HCT116 (cell line): ENCODE data around the gene CHST9. TPM values are rescaled to one million over a fixed set of nuclear protein-coding genes. Genes with fewer than 3 reads are reported as not detected.

Experiments used
- ATAC-seq: fragments of 200-7000 bp; cut with Tn5 transposase; 2 replicates; pipeline ENCODE4 v1.9.1; 2020; ENCODE audit warnings: mild to moderate bottlenecking, moderate library complexity
- BruUV-seq: library from RNA; stranded (reverse); fragments of 400-500 nt; replicated peaks from 2 replicates; lab custom pipeline; 2021; lab: Mats Ljungman, UMichigan
- CTCF ChIA-PET: fragments of 300-600 bp; sonication (Branson Sonifier 250); formaldehyde crosslinking; loops from one replicate; lab custom pipeline; 2021; ENCODE audit warnings: antibody characterized with exemption; lab: Charles Lee
- POLR2A ChIA-PET: fragments of 300-600, 350-600 bp; sonication (Branson Sonifier 250); formaldehyde crosslinking; loops from one replicate; lab custom pipeline; 2021; ENCODE audit warnings: antibody characterized with exemption; lab: Charles Lee
- RAD21 ChIA-PET, 2 experiments: fragments of 300-600 bp; sonication (Branson Sonifier 250); formaldehyde crosslinking; loops; one replicate each; lab custom pipeline; 2023; ENCODE audit warnings: low total read pairs in 2 of 2; ENCODE audit not compliant: uncharacterized antibody in 2 of 2, unreplicated experiment in 2 of 2, low non-redundant PET in 1 of 2; lab: Charles Lee
- DNase-seq: peaks from one replicate; pipeline ENCODE4 v3.0.0-alpha.2; 2010; ENCODE audit warnings: low read depth, low spot score
- H2AFZ ChIP-seq: fragments of 200-600 bp; shearing (Covaris generic), sonication (generic); 2 replicates; pipeline ENCODE4 v1.6.1; 2017; ENCODE audit warnings: low read depth, mixed run types, mixed read lengths, antibody characterized with exemption, low read length; ENCODE audit not compliant: poor library complexity, severe bottlenecking
- H3K27ac ChIP-seq: 2 replicates; pipeline ENCODE4 v1.5.1; 2012; ENCODE audit warnings: low read depth, low read length
- H3K27me3 ChIP-seq: fragments of 200-600 bp; sonication (generic); 2 replicates; pipeline ENCODE4 v1.6.1; 2016; ENCODE audit warnings: mixed run types, low read length, mixed read lengths; ENCODE audit not compliant: insufficient read depth
- H3K36me3 ChIP-seq, 2 experiments: fragments of 200-500 bp in 1 of 2; fragments of 200-600 bp in 1 of 2; sonication (Bioruptor generic) in 1 of 2; sonication (generic) in 1 of 2; 2 replicates each; pipeline versions ENCODE4 v1.5.1 to v1.6.1; 2014 to 2016; ENCODE audit warnings: low read length in 2 of 2, inconsistent platforms in 1 of 2, mixed read lengths in 1 of 2, mixed run types in 1 of 2; ENCODE audit not compliant: insufficient read depth in 2 of 2, control insufficient read depth in 1 of 2
- H3K4me1 ChIP-seq, 2 experiments: fragments of 200-600 bp in 1 of 2; sonication (generic) in 1 of 2; 2 replicates each; pipeline versions ENCODE4 v1.5.1 to v1.6.1; 2012 to 2017; ENCODE audit warnings: low read length in 2 of 2, inconsistent platforms in 1 of 2, mild to moderate bottlenecking in 1 of 2, mixed read lengths in 1 of 2, mixed run types in 1 of 2, moderate library complexity in 1 of 2; ENCODE audit not compliant: insufficient read depth in 2 of 2, control insufficient read depth in 1 of 2
- H3K4me2 ChIP-seq: fragments of 200-600 bp; sonication (generic); 2 replicates; pipeline ENCODE4 v1.6.1; 2017; ENCODE audit warnings: mixed run types, low read length, mixed read lengths
- H3K4me3 ChIP-seq, 2 experiments: fragments of 200-600 bp in 1 of 2; sonication (generic) in 1 of 2; replicated peaks in 1 of 2; 2 replicates each; pipeline ENCODE4 v1.5.1; 2011 to 2016; ENCODE audit warnings: low read length in 2 of 2, control low read depth in 1 of 2, low read depth in 1 of 2, mild to moderate bottlenecking in 1 of 2, mixed read lengths in 1 of 2, mixed run types in 1 of 2
- H3K79me2 ChIP-seq: fragments of 200-600 bp; sonication (generic); 2 replicates; pipeline ENCODE4 v1.6.1; 2017; ENCODE audit warnings: mild to moderate bottlenecking, mixed run types, low read length, moderate library complexity, mixed read lengths; ENCODE audit not compliant: insufficient read depth
- H3K9ac ChIP-seq: fragments of 200-600 bp; sonication (generic); 2 replicates; pipeline ENCODE4 v1.6.1; 2016; ENCODE audit warnings: low read length, mixed read lengths
- H3K9me2 ChIP-seq: fragments of 200-600 bp; sonication (generic), shearing (Covaris generic); 2 replicates; pipeline ENCODE4 v1.6.1; 2017; ENCODE audit warnings: mixed run types, mild to moderate bottlenecking, moderate library complexity; ENCODE audit not compliant: insufficient read depth
- H3K9me3 ChIP-seq, 2 experiments: fragments of 200-500 bp in 1 of 2; fragments of 200-600 bp in 1 of 2; sonication (Bioruptor generic) in 1 of 2; sonication (generic) in 1 of 2; 2 replicates each; pipeline ENCODE4 v1.6.1; 2014 to 2017; ENCODE audit warnings: low read length in 2 of 2, mixed read lengths in 2 of 2, inconsistent platforms in 1 of 2, low read depth in 1 of 2, mild to moderate bottlenecking in 1 of 2, mixed run types in 1 of 2, moderate library complexity in 1 of 2; ENCODE audit not compliant: control insufficient read depth in 1 of 2, insufficient read depth in 1 of 2
- H4K20me1 ChIP-seq: fragments of 200-600 bp; sonication (generic), shearing (Covaris generic); 2 replicates; pipeline ENCODE4 v1.6.1; 2017; ENCODE audit warnings: mixed run types, mild to moderate bottlenecking, moderate library complexity; ENCODE audit not compliant: insufficient read depth
- CEBPB ChIP-seq: IDR thresholded peaks from 2 replicates; pipeline ENCODE4 v1.6.1; 2012; ENCODE audit warnings: low read depth
- CTCF ChIP-seq, 3 experiments: fragments of 200-600 bp in 1 of 3; sonication (generic) in 1 of 3; IDR thresholded peaks in 2 of 3; conservative IDR thresholded peaks in 1 of 3; 2 replicates each; pipeline ENCODE4 v1.5.1; 2012 to 2017; ENCODE audit warnings: low read depth in 2 of 3, low read length in 2 of 3, antibody characterized with exemption in 1 of 3, borderline replicate concordance in 1 of 3, control low read depth in 1 of 3, mild to moderate bottlenecking in 1 of 3, mixed read lengths in 1 of 3, mixed run types in 1 of 3, moderate library complexity in 1 of 3; ENCODE audit not compliant: insufficient read depth in 1 of 3
- EGR1 ChIP-seq: IDR thresholded peaks from 2 replicates; pipeline ENCODE4 v1.6.1; 2012; ENCODE audit warnings: low read depth
- ELF1 ChIP-seq: IDR thresholded peaks from 2 replicates; pipeline ENCODE4 v1.6.1; 2012; ENCODE audit warnings: low read depth, borderline replicate concordance
- EZH2 ChIP-seq: fragments of 200-600 bp; sonication (generic); IDR thresholded peaks from 2 replicates; pipeline ENCODE4 v1.6.1; 2017; ENCODE audit warnings: antibody characterized with exemption, mixed run types
- EZH2phosphoT487 ChIP-seq: fragments of 200-600 bp; IDR thresholded peaks from 2 replicates; pipeline ENCODE4 v1.6.1; 2018; ENCODE audit warnings: antibody characterized with exemption, borderline replicate concordance
- FOSL1 ChIP-seq: IDR thresholded peaks from 2 replicates; pipeline ENCODE4 v1.6.1; 2012; ENCODE audit warnings: low read depth
- MAX ChIP-seq: IDR thresholded peaks from 2 replicates; pipeline ENCODE4 v1.6.1; 2012
- RAD21 ChIP-seq: IDR thresholded peaks from 2 replicates; pipeline ENCODE4 v1.6.1; 2012; ENCODE audit warnings: low read depth, mild to moderate bottlenecking
- REST ChIP-seq: IDR thresholded peaks from 2 replicates; pipeline ENCODE4 v1.6.1; 2012; ENCODE audit warnings: low read depth
- SIN3A ChIP-seq: IDR thresholded peaks from 2 replicates; pipeline ENCODE4 v1.6.1; 2012; ENCODE audit warnings: low read depth
- SP1 ChIP-seq: IDR thresholded peaks from 2 replicates; pipeline ENCODE4 v1.6.1; 2012; ENCODE audit warnings: low read depth
- SRF ChIP-seq: IDR thresholded peaks from 2 replicates; pipeline ENCODE4 v1.6.1; 2012; ENCODE audit warnings: low read depth
- TCF7L2 ChIP-seq: IDR thresholded peaks from 2 replicates; pipeline ENCODE4 v1.7.0; 2011; ENCODE audit warnings: borderline replicate concordance, inconsistent platforms; ENCODE audit not compliant: insufficient read depth, insufficient read length; ENCODE audit errors: extremely low read depth
- YY1 ChIP-seq: IDR thresholded peaks from 2 replicates; pipeline ENCODE4 v1.6.1; 2011; ENCODE audit warnings: low read length, low read depth, moderate library complexity, mild to moderate bottlenecking; ENCODE audit not compliant: insufficient replicate concordance; ENCODE audit errors: extremely low read depth
- ZBTB33 ChIP-seq: IDR thresholded peaks from 2 replicates; pipeline ENCODE4 v1.6.1; 2011; ENCODE audit warnings: mild to moderate bottlenecking, low read length, moderate library complexity; ENCODE audit not compliant: insufficient replicate concordance; ENCODE audit errors: extremely low read depth
- ZFX ChIP-seq: fragments of 450-650 bp; IDR thresholded peaks from 2 replicates; pipeline ENCODE4 v1.6.1; 2017
- ZNF274 ChIP-seq: fragments of 200-500 bp; sonication (Bioruptor generic); IDR thresholded peaks from 2 replicates; pipeline ENCODE4 v1.6.1; 2014; ENCODE audit warnings: mild to moderate bottlenecking, low read depth, low read length, inconsistent platforms
- intact Hi-C: fragments of 100-400 bp; cut with micrococcal nuclease; formaldehyde crosslinking; loops from 2 replicates; pipeline ENCODE4 v1.10.0; 2022
- total RNA-seq: library from RNA; stranded (reverse); gene quantifications from one replicate; pipeline ENCODE4 v1.2.1, GENCODE V29; 2021; ENCODE audit not compliant: unreplicated experiment

The CHST9 gene
- total RNA-seq, 1 experiment from 2014 or later, result not detected

DNA sequence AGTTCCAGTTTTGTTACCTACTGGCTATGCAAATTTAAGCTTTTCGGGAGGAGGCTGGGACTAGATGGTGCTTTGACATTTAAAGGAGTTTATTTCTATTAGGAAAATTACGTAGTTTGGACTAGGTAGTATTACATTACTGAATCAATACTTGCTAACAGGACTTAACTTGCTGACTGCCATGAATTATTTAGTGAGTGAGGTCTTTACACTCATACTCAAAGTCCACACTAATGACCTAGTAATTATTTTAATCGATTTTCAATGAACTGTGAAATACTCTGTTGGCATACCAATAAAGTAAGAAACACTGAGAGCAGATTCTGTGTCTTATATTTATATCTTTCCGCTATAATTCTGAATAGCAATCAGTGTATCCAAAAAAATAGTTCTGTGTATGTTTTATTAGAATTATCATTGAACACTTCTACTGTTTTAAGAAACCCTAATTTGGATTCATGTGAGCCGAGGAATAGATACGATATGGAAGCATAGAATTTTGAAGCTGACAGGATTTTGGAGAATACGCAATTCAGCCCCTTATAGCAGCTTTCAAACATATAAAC, 55.0 kb downstream of the CHST9 start:
- no TSS peak for BruUV-seq
- Histone ChIP-seq H3K27me3 (no peaks in the 10 kb centered on the region), H3K9me2 (no peaks in the 10 kb centered on the region), H4K20me1 (no peaks in the 10 kb centered on the region), H3K27ac (no peak overlapping the region), H3K9me3 (no peaks in the 10 kb centered on the region), H3K9ac (no peak overlapping the region), H2AFZ (no peak overlapping the region), H3K36me3 (no peaks in the 10 kb centered on the region), H3K4me1 (no peaks in the 10 kb centered on the region), H3K4me2 (no peak overlapping the region), H3K79me2 (no peaks in the 10 kb centered on the region), H3K4me3 (no peak overlapping the region)
- RAD21 ChIA-PET, result no interaction called here
- intact Hi-C loops, result no loop called here
- no peak for TF ChIP-seq RAD21
- no peak for TF ChIP-seq EGR1
- TF ChIP-seq ZBTB33, result no peak
- TF ChIP-seq ELF1, result no peak
- no peak for TF ChIP-seq SP1
- no peak for TF ChIP-seq TCF7L2
- no peak for TF ChIP-seq YY1
- no peak for TF ChIP-seq MAX
- no peak for TF ChIP-seq SRF
- no peak for TF ChIP-seq CEBPB
- no peak for TF ChIP-seq ZFX
- no peak for TF ChIP-seq ZNF274
- TF ChIP-seq CTCF (IDR thresholded peaks at IDR 0.05 in 2 of 3, conservative IDR thresholded peaks at IDR 0.05 in 1 of 3; ENCODE audit: borderline replicate concordance in 1 of 3, insufficient read depth in 1 of 3, low read depth in 2 of 3, low read length in 2 of 3), result no peak
- no peak for TF ChIP-seq FOSL1
- TF ChIP-seq EZH2, result no peak
- TF ChIP-seq REST, result no peak
- TF ChIP-seq EZH2phosphoT487, result no peak
- TF ChIP-seq SIN3A, result no peak
- DNase-seq, result no peak
- CTCF ChIA-PET, result no interaction called here
- POLR2A ChIA-PET, result no interaction called here
- ATAC-seq, result no peak
